Fibroblast of the conjunctiva (primary cell): Measurements from ENCODE around the gene TEX10.
"Not testable (repeated sequence)": the region's sequence is repeated elsewhere in the genome, so short reads cannot be mapped to it uniquely, and the experiment has no call there.

Experiments
- DNase-seq: peaks from one replicate; pipeline ENCODE4 v3.0.0-alpha.2; 2010; ENCODE audit warnings: low read depth

TEX10 gene

DNA sequence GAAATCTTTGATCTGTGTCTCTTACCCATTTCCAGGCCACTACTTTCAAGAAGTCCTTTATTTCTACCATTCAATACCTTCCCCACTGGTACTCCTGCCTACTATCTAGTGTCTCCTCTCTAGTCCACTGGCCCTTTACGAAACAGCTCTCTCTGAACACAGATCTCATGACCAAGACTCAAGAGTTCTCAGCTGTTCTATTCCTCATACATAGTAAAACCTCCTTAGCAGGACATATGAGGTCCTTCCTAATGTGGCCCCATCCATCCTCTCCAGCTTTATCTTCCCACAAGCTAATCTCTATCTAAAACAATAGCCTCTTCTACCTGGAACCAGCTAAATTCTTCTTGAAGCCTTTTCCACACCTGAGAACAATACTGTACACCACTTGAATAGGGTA, 2.6 kb downstream of the TEX10 start:
- DNase-seq = no peak

GRCh38 chr9:100346836-100347235, 5.9 kb downstream of the TEX10 start:
- DNase-seq = peak; percentile 44

DNA sequence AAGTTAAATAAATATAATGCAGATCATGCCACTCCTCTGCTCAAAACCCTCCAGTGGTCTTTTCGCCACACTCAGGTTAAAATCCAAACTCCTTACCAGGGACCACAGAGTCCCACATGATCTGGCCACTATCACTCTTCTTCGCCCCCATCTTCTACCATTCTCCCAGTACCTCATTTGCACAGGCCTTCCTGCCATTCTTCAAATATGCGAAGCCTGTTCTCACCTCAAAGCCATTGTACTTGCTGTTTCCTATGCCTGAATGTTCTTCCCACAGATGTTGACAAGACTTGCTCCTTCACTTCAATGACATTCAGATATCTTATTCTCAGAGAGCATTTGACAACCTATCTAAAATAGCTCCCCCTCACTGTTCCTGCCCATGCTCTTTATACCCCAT, 10.9 kb downstream of the TEX10 start:
- no peak for DNase-seq

GRCh38 chr9:100340224-100340623, 12.5 kb downstream of the TEX10 start:
- no peak for DNase-seq

GRCh38 chr9:100338736-100339135, 14.0 kb downstream of the TEX10 start:
- DNase-seq = not testable (repeated sequence)

- DNase-seq = peak; percentile 43
Measured at GRCh38 chr9:100324594-100325200, 28.0 kb downstream of the TEX10 start.

DNA sequence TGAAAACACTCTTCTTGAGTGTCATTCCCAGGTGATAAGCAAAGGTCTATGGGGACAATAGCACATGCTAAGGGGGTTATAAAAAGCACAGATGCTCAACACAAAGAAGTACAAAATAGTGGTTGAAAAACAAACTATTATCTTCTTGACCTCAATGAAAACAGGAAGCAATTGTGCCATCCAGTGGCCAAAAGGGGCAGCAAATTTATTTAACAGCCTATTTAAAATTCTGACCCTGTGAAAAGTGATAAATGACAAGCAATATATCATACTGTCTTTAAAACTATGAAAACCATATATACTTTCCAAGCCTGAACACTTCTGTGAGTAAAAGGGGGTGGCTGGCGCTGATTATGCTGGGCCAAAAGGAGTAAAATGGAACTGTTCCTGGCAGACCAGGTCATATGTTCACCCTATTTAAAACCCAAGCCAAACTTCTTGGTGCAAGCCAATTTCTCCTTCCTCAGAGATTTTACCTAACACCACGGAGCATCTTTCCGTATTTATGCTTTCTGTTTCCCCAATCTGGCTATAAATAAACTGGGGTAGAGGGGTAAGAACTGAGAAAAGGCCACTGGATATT, 29.7 kb downstream of the TEX10 start:
- peak; percentile 31 for DNase-seq

DNA sequence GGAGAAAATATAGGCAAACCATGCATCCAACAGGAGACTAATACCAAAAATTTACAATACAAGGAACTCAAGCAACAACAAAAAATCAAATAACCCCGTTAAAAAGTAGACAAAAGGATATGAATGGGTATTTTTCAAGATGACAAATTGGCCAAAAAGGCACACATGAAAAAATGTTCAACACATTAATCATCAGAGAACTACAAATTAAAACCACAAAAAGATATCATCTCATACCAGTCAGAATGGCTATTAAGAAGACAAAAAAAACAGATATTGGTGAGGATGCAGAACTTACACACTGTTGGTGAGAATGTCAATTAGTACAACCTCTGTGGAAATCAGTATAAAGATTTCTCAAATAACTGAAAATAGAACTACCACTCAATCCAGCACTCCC, 35.0 kb downstream of the TEX10 start:
- no peak for DNase-seq

DNA sequence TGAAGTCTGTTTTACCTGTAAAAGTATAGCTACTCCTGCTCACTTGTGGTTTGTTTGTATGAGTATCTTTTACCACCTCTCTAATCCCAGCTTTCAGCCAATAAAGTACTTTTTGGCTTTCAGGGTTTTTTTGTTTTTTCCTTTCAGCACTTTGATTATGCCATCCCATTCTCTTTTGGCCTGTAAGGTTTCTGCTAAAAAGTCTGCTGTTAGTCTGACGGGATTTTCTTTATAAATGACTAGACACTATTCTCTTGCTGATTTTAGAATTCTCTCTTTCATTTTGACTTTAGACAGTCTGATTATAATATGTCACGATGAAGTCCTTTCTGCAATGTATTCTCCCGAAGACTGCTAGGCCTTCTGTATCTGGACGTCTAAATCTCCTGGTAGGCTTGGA, 37.2 kb downstream of the TEX10 start:
- no peak for DNase-seq

- DNase-seq = no peak
Measured at GRCh38 chr9:100309992-100310391, 42.8 kb downstream of the TEX10 start.

DNA sequence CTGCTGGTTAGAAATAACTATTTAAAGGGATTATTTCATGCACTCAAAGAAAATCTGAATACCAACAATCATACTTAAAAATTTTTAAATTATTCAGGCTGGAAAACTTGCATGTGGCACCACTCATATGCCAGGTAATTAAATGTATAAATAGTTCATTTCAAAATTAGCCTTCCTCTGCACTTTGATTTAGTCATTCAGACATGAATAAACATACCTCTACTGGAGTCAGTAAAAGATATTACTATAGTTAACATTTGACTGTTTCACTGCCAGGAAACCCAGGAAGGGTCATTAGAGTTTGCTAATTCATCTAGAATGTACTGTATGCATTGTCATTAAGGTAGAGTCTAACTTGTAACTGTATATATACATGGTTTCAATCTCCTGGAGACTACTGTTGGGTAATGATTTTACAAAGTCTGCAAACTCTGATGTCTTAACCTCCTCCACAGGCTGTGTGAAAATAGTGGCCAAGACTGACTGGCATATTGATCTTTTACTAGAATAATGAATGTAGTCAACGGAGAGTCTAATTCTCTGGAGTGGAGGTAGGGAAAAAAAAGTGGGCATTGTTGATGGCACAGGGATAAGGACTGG, 43.7 kb downstream of the TEX10 start:
- DNase-seq = no peak

DNA sequence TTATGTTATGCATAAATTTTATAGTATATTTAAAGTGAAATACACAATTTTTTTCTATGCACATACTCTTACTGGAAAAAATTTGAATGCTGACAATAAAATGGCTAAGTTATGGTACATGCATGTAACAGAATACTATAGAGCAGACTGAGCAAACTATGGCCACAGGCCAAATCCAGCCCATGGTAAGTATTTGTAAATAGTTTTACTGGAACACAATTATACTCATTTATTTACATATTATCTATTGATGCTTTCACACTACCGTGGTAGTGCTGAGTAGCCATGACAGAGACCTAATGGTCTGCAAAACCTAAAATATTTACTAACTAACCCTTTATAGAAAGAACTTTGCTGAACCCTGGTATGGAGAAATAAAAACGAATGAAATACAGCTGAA, 45.7 kb downstream of the TEX10 start:
- DNase-seq = no peak

- DNase-seq = no peak
Measured at GRCh38 chr9:100306283-100306682, 46.5 kb downstream of the TEX10 start.

DNA sequence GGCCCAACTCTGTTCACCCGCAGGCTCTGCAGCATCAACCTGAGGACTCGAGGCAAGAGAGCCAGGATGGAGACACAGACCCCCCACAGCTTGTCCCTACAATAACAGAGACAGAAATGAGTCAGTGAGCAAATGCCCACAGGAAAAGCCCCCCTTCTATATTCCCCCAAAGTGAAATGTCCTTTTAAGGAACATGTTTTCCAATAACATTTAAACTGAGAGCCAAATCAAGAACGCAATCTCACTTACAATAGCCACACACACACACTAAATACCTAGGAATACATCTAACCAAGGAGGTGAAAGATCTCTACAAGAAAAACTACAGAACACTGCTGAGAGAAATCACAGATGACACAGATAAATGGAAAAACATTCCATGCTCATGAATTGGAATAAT, 49.0 kb downstream of the TEX10 start:
- no peak for DNase-seq

DNA sequence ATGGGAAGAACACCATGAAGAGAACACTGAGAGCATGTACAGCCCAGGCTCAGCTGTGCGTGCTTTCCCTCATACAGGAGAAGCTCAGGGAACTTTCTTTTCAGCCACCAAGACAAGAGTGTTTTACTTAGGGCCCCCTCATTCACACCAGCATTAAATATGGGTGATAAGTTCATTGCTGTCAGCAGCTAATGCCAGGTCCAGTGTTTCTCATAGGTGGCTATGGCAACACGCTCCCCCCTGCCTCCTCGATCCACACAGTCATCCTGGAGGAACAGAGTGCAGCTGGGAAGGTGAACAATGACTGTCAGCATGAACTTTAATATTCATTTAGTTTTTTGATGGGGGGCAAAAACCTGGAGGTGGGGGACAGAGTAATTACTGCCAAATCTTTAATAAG, 54.4 kb downstream of the TEX10 start:
- DNase-seq = no peak

DNA sequence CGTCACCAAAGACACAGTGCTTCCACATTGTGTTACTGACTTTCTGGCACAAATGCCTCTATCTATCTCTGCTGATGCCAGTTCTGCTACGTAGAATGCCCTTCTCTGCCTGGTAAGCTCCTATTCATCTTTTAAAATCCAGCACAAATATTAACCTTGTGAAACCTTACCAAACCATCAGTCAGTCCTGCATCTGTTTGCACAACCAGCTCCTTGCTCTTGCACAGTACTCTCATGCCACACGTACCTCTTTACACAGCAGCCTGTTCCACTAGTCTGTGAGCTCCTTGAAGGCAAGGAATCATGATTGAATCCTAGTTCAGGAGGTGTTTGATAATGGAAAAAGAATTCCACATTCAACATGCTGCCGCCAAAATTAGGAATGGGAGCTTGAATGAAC, 56.3 kb downstream of the TEX10 start:
- DNase-seq = no peak

DNA sequence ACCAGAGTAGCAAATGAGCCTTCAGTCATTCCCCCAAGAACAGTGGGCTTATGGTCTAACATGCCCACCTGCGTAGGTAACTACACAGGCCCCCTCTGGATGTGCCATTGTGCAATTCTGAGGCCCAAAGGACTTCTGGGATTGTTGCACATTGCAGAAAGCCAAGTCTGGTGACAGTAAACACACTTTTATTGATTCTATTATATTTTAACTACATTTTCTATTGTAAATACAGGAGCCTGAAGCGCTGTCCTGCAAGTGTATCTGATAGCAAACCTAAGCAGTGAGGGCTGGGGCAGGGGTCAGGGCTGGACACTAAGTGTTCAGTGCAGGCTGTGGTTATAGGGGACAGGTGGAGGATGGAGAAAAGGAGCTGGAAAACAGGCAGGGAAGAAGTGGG, 57.5 kb downstream of the TEX10 start:
- no peak for DNase-seq

- no peak for DNase-seq
Measured at GRCh38 chr9:100294806-100295205, 57.9 kb downstream of the TEX10 start.

DNA sequence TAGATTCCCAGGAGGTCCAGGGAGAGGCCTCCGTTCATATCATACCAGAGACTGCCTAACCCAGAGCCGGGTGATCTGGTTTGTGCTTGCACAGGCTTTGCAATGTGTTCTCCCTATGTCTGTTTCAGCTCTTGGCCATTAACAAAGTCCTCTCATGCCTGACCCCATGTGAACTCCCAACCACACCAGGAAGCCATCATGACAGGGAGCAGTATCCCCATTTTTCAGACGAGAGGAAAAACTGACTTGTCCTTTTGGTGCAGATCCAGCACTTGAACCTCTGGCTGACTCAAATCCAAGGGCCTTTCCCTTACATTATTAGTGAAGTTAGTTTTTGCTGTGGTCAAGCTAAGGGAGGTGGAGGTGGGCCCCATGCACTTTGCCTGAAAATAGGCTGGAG, 58.4 kb downstream of the TEX10 start:
- DNase-seq = no peak

- no peak for DNase-seq
Measured at GRCh38 chr9:100292414-100292813, 60.3 kb downstream of the TEX10 start.

- no peak for DNase-seq
Measured at GRCh38 chr9:100290714-100291113, 62.0 kb downstream of the TEX10 start.

- DNase-seq = no peak
Measured at GRCh38 chr9:100287186-100287585, 65.6 kb downstream of the TEX10 start.

DNA sequence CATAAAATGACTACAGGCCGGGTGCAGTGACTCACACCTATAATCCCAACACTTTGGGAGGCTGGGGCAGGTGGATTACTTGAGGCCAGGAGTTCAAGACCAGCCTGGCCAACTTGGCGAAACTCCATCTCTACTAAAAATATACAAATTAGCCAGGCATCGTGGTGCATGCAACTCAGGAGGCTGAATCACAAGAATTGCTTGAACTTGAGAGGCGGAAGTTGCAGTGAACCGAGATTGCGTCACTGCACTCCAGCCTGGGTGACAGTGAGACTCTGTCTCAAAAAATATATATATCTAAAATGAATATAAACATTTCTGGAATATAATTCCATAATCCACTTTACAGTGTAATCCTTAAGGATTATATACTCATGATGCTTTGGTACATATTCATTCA, 66.5 kb downstream of the TEX10 start:
- no peak for DNase-seq

DNA sequence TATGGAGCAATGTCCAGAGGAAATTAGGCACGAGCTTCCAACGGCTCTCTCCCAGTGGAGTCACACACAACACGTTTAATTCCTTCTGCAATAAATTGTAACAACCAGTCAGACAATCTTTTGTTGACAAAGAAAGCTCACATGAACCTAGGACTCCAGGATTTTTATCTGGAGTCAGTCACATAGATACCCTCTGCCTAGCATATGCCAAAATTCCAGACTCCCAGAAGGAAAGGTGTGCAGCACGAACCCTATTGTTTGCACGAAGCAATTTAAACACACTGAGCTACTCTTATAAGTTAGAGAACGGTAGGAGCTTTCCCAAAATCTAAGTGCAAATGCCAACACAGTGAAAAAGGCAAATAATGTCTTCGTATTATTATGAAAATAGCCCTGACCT, 67.1 kb downstream of the TEX10 start:
- DNase-seq = no peak
